ENCODE results near the gene EPHB4.
"Not testable (repeated sequence)": the region's sequence is repeated elsewhere in the genome, so short reads cannot be mapped to it uniquely, and the experiment has no call there.

EPHB4 gene

DNA sequence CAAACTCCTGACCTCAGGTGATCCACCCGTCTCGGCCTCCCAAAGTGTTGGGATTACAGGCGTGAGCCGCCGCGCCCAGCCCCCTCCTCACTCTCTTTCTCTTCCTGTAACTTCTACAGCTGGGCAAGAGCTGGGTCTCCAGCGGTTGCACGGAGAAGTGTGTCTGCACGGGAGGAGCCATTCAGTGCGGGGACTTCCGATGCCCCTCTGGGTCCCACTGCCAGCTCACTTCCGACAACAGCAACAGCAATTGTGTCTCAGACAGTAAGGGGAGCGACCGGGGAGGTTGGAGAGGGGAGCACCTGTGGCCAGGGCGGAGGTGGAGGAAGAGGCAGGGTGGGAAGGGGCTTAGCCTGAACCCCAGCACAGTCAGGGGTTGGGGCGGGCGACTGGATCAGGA, 41.4 kb downstream of the EPHB4 start:
- DNase-seq, result no peak

DNA sequence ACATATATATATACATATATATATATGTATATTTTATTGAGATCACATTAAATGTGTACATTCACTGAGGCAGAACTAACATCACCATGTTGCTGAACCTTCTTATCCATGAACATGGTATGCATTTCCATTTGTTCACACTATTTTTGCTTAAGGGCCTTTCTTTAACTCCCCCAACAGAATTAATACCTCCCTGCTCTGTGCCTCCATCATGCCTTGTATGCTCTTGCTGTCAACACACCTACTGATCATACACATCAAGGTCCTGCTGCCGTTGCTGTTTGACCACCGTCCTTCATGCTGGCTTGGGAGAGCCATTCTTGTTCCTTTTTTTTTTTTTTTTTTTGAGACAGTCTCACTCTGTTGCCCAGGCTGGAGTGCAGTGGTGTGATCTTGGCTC, 43.5 kb downstream of the EPHB4 start:
- no peak for DNase-seq

DNA sequence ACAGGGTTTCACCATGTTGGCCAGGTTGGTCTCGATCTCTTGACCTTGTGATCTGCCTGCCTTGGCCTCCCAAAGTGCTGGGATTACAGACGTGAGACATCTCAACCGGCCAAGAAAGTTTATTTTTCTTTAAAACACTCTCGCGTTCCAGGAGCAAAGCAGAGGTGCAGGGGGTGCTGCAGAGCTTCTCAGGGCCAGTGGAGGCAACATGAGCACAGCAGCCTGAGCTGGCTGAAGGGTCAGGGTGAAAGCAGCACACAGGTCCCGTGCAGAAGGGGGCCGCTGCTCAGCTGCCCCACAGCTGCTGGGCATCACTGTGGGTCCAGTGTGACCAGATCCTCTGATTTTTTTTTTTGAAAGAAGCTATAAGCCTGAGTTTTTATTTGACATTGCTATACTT, 46.1 kb downstream of the EPHB4 start:
- DNase-seq, result peak; percentile 17

GRCh38 chr7:100779359-100779758, 48.0 kb downstream of the EPHB4 start:
- DNase-seq, result no peak

GRCh38 chr7:100778061-100778621, 49.2 kb downstream of the EPHB4 start:
- DNase-seq, result no peak

DNA sequence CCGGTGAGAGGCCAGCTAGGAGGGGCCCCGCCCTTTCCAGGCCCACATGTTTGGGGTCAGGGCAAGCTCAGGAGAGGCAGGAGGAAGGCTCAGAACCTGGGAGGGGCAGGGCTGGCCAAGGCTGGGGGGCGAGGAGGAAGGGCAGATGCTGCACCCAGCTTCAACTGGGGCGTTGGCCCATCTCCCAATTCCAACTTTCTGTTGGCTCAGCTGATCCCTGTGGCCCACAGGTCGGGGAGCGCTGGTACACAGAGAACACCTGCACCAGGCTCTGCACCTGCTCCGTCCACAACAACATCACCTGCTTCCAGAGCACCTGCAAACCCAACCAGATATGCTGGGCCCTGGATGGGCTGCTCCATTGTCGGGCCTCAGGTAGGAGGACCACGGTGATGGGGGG, 53.8 kb downstream of the EPHB4 start:
- DNase-seq, result no peak

- no peak for DNase-seq
These were observed 58.5 kb downstream of the EPHB4 start for GRCh38 chr7:100768784-100769183.

GRCh38 chr7:100765250-100765649, 62.1 kb downstream of the EPHB4 start:
- DNase-seq, result no peak

- no peak for DNase-seq
These were observed 62.5 kb downstream of the EPHB4 start for GRCh38 chr7:100764841-100765240.

DNA sequence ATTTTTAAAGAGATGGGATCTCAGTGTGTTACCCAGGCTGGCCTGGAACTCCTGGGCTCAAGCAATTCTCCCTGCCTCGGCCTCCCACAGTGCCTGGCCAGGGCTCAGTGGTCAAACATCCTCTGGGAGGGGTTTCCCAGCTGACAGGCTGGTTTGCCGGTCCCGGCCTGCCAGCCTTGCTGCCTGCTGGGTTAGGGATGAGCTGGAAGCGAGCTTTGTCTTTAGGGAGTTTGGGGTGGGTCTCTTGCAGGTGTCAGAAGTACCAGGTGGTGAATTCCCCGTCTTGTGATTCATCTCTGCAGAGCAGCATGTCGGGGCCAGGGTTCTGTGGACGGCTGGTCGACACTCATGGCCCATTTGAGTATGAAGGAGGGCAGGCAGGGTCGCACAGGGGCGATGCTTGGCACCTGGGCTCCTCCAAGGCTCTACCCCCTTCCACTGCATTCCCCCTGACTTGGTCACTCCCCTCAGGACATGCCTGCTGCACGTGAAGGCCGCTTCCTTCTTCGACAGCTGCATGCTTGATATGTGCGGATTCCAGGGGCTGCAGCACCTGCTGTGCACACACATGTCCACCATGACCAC, 63.7 kb downstream of the EPHB4 start:
- no peak for DNase-seq

DNA sequence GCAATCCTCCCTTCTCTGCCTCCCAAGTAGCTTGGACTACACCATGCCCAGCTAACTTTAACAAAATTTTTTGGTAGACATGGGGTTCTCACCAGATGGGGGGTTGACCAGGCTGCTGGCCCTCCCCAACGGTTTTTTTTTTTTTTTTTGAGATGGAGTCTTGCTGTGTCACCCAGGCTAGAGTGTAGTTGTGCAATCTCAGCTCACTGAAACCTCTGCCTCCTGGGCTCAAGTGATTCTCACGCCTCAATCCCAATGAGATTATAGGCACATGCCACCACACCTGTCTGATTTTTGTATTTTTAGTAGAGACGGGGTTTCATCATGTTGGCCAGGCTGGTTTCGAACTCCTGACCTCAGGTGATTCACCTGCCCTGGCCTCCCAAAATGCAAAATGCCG, 64.5 kb downstream of the EPHB4 start:
- DNase-seq, result not testable (repeated sequence)

- DNase-seq, result no peak
These were observed 67.8 kb downstream of the EPHB4 start for GRCh38 chr7:100759357-100760171.

DNA sequence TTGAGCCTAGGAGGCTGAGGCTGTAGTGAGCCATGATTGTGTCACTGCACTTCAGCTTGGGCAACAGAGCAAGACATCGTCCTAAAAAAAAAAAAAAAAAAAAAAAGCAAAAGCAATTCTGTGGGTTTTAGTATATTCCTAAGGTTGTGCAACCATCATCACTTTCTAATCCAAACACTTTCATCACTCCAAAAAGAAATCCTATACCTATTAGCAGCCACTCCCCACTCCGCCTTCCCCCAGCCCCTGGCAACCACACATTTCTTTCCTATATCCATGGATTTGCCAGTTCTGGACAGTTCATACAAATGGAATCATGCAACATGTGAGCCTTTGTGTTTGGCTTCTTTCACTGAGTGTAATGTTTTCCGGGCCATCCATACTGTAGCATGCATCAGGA, 73.6 kb downstream of the EPHB4 start:
- peak; percentile 35 for DNase-seq

- DNase-seq, result no peak
These were observed 74.3 kb downstream of the EPHB4 start for GRCh38 chr7:100752994-100753393.
